ENCODE results near the gene TLR6.
"Not testable (repeated sequence)": the region's sequence is repeated elsewhere in the genome, so short reads cannot be mapped to it uniquely, and the experiment has no call there.

Gene TLR6

DNA sequence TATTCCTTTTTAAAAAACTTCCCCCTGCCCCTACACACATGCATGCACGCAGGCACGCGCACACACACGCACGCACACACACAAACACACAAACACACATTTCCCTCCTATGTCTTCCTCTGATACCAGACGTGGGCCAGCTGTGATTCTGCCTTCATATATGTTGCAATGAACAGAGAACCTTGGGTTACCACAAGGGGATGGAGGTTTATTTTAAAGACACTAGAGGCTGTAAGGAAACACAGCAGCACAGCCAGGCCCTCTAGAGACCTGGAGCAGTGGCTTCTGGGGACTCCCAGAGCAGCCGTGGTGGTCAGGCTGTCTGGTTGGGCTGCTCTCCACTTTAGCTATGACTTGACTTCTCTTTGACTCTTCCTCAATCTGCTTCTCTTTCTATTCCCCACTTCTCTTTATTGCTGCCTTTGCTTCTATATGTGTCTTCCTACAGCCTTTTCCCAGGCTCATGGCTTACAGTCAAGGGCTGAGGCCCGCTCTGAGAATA is 70.7 kb downstream of the TLR6 start:
- peak in 1 of 2 donors; percentile 45 for DNase-seq

DNA sequence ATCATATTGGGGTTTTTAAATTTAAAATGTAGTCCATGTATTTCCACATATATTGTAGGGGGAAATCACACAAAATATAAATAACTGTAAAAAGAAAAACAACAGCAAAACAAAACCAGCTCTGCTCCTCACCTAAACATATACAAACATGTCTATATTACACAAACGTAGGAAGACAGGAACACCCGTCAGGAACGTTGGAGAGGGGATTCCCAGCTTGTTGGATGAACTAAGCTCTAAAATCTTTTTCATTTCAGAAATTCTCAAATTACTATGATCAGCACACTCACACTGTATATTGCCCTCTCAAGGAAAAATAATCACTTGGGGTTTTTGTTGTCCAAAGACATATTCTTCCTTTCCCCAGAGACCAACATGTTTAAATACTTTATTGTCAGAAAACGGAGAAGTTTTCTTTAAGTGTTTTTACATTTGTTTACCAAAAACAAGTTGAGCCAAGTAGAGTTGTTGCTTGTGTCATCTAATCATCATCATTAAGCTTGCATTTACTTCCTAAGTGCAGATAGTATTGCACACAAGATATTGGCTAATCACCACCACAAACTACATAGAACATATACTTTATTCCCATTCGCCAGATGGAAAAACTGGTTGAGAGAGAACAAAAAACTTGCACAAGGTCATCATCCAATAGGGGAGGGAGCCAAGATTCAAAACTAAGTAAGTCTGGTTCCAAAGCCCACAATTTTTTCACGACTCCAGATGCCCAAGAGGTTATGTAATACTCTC is 71.4 kb downstream of the TLR6 start:
- DNase-seq, result no peak

DNA sequence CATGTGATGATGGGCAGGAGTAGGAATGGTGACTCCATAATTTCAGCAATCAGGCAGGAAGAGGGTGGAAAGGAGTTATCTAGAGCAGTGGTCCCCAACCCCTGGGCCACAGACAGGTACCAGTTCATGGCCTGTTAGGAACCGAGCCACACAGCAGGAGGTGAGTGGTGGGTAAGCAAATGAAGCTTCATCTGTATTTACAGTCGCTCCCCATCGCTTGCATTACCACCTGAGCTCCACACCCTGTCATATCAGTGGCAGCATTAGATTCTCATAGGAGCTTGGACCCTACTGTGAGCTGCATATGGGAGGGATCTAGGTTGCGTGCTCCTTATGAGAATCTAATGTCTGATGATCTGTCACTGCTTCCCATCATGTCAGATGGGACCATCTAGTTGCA is 72.5 kb downstream of the TLR6 start:
- no peak for DNase-seq

DNA sequence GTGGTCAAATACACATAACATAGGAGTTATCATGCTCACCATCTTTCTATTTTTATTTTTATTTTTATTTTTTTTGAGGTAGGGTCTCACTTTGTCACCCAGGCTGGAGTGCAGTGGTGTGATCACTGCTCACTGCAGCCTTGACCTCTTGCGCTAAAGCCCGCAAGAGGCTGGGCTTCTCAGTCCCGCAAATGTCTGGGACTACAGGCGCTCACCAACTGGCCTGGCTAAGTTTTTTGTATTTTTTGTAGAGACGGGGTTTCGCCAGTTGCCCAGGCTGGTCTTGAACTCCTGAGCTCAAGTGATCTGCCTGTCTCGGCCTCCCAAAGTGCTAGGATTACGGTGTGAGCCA is 73.5 kb downstream of the TLR6 start:
- DNase-seq, result no peak

DNA sequence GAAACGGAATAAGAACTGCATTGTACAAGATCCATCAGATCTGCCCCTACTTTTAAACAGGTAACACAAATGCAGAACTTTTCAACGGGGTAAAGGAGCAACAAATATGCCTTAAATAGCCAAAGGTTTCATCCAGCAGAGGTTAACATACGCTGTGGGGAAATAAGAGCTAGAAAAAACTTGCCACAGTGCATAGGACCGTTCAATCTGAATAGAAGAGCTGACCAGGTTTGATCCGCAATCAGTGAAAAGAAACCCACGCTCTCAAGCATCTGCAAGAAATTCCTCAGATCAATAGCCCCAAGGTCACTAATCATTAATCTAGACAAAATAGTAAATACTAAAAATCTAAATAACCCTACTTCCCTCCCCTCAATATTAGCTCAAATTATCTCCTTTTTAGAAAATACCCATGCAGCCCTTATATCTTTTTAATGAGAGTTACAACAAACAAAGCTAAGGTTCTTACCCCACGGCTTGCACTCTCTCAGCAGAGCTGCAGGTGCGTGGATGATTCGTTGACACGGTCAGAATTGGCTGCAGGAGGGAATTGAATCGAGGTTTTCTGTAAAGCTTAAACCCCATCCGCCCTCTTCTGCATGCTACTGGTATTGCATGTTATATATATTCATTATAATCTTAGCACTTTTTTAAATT is 74.0 kb downstream of the TLR6 start, which contains the start of gene TLR10:
Gene TLR10, minus strand, starts transcription at position 539 of the 657 bp plus-strand sequence. CDS start 7,400 bp downstream, outside the sequence.
- peak; percentile 60 to 61 for DNase-seq

DNA sequence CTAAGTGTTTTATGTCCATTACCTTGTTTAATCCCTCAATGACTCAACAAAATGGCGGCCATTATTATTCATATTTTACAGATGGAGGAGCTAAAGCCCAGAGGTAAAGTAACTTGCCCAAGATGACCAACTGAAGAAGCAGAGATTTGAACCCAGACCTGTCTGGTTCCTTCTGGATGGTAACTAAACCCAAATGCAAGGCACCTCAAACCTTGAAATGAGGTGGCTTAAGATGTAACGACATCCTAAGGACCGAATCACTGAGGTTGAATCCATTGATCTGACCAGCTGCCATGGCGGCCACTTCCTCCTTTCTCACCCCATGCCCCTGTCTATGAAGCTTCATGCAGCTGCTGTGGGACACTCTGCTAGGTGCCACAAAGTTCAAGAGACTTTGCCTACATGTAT is 74.8 kb downstream of the TLR6 start:
- DNase-seq, result no peak

DNA sequence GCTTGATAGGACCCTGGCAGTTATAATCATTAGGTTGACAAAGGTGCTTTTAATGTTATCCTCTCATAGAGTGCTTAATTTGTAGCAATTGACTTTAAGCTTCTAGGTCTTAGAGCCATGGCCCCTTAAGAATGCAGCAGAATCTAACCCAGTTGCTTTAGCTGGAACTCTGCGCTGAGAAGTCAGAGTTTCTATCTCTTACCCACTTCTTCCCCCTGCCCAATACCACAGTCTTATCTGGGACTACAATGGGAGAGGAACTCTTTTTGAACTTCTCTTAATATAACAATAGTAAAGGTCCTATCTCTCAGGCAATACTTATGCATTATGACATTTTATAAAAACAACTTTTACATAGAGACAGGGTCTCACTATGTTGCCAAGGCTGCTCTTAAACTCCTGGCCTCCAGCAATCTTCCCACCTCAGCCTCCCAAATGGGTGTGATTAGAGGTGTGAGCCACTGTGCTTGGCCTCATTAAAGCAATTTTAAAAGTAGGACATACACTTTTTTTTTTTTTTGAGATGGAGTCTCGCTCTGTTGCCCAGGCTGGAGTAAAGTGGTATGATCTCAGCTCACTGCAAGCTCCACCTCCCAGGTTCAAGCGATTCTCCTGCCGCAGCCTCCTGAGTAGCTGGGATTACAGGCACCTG is 75.7 kb downstream of the TLR6 start:
- peak in 1 of 2 donors; percentile 28 for DNase-seq

DNA sequence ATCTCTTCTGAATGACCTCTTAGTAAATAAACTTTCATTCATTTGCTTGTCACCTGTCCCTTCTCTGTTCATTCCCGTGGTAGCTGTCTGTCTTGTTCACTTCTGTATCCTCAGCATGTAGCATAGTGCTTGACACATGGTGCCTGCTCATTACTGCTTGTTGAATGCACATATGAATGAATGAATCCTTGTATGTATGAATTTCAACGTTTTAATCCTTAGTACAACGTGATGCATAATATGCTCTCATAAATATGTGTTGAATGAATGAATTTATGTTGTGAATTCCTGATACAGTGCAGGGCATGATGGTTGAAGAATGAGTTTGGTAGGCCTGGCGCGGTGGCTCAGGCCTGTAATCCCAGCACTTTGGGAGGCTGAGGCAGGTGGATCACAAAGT is 76.8 kb downstream of the TLR6 start:
- DNase-seq, result no peak

DNA sequence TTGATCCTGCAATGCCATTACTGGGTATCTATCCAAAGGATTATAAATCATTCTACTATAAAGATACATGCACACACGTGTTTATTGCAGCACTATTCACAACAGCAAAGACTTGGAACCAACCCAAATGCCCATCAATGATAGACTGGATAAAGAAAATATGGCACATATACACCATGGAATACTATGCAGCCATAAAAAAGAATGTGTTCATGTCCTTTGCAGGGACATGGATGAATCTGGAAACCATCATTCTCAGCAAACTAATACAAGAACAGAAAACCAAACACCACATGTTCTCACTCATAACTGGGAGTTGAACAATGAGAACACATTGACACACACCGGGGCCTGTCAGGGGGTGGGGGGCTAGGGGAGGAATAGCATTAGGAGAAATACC is 78.7 kb downstream of the TLR6 start:
- not testable (repeated sequence) for DNase-seq

DNA sequence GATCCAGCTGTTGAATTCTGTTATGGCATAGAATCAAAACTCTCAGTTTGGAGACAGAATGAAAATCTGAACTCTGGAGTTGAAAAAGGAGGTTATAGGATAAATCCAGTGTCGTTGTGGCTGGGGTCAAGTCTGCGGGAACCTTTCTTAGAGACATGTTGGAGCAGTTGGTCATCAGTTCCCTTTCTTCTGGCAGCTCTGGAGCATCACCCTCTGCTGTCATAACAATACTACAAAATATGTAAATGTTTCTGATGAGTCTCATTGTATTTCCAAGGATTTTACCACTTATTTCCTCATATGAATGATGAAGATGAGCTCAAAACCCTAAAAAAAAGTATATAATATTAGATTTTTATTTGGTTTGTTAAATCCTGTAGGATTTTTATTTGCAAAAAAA is 81.3 kb downstream of the TLR6 start:
- DNase-seq, result no peak

DNA sequence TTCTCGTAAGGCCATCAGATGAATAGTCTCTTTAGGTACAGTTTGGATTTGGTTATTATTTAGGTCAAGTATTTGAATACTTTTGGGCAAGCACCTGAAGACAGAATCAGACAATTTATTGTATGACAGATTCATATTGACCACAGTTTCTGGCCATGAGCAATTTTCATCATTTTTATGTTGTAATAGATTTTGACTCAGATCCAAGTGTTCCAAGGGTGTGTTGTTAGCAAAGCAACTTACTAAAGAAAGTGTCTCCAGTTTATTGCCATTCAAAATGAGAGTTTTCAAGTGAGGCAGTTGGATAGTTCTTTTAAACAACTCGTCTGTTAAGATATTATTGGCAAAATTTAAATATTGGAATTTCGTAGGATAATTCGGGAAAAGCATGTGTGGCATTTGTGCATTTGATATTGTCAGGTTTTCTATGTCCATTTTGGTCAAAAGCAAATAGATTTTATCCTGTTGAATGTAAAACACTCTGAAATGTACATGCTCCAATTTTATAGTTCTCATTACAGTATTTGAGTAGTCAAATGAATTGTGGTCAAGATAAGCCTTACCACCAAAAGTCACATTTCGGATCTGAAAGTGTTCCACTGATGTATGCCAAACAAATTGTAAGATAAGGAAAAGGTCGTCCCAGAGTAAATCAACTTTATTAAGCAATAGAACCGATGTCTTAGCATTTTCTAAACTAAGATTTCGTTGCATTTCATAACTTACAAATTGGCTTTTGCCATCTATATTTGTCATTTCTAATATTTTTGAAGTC is 82.2 kb downstream of the TLR6 start:
- no peak for DNase-seq
